GM13976 (cell line): ENCODE results near the gene DNMT3A.

Experiments
- DNase-seq: peaks from one replicate; pipeline ENCODE4 v3.0.0; 2012; ENCODE audit warnings: low spot score
- in situ Hi-C: fragments of 300-500 bp; cut with MboI; formaldehyde crosslinking; loops from one replicate; pipeline ENCODE4 v1.12.0; 2022; ENCODE audit warnings: low sequenced_read_pairs, mixed read lengths, inconsistent platforms; ENCODE audit not compliant: unreplicated experiment
- TF ChIP-seq, protein P1 (sequence below): IDR thresholded peaks from 2 replicates; pipeline ENCODE4 v1.5.1; 2012; ENCODE audit warnings: borderline replicate concordance, mild to moderate bottlenecking; ENCODE audit not compliant: insufficient read depth; ENCODE audit errors: extremely low read depth, missing control alignments, control extremely low read depth

The DNMT3A gene

GRCh38 chr2:25247792-25248512 lies 93.8 kb downstream of the DNMT3A start:
- no peak for DNase-seq
- TF ChIP-seq, protein P1, sequence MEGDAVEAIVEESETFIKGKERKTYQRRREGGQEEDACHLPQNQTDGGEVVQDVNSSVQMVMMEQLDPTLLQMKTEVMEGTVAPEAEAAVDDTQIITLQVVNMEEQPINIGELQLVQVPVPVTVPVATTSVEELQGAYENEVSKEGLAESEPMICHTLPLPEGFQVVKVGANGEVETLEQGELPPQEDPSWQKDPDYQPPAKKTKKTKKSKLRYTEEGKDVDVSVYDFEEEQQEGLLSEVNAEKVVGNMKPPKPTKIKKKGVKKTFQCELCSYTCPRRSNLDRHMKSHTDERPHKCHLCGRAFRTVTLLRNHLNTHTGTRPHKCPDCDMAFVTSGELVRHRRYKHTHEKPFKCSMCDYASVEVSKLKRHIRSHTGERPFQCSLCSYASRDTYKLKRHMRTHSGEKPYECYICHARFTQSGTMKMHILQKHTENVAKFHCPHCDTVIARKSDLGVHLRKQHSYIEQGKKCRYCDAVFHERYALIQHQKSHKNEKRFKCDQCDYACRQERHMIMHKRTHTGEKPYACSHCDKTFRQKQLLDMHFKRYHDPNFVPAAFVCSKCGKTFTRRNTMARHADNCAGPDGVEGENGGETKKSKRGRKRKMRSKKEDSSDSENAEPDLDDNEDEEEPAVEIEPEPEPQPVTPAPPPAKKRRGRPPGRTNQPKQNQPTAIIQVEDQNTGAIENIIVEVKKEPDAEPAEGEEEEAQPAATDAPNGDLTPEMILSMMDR: no peak
- in situ Hi-C loops: no loop called here

DNA sequence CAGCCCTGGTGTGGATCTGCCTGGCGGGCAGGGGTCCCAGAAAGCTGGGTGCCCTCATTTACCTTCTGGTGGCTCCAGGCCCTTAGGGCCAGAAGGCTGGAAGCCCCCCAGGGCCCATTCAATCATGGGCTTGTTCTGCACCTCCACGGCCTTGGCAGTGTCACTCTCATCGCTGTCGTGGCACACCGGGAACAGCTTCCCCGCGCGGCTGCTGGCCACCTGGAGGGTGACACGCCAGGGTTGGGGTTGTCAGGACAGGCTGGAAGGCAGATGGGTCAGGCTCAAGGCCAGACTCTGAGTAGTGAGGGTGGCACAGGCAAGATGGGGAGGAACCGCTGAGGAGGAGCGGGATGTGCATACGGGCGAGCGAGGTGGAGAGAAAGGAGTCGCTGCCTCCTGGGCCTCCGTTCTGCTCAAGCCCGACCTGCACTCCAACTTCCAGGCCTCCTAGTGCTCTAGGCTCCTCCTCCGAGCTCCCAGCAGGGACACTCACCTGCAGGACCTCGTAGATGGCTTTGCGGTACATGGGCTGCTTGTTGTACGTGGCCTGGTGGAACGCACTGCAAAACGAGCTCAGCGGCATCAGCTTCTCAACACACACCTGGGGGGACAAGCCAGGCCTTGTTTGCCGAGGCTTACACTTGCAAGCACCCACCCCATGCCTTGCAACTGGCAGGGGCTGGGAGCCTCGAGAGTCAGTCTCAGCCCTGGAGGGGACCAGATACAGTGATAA lies 95.0 kb downstream of the DNMT3A start:
- TF ChIP-seq, protein P1: no peak
- in situ Hi-C loops: no loop called here
- DNase-seq: no peak

DNA sequence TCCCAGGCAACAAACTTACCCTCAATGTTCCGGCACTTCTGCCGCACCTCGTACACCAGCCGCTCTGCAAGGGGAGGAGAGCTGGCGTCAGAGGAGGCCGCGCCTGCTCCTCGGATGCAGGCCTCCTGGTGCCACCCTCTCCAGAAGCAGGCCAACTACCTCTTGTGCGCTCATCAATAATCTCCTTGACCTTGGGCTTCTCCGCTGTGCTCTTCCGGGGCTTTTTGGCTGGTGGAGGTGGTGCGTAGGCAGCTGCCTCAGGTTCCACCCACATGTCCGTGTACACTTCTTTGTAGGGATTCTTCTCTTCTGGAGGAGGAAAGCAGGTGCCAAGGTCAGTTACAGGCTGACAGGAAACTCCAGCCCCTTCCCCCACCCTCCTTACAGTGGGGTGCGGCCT lies 95.7 kb downstream of the DNMT3A start:
- in situ Hi-C loops: no loop called here
- no peak for DNase-seq
- TF ChIP-seq, protein P1: no peak

GRCh38 chr2:25245141-25245540 lies 96.6 kb downstream of the DNMT3A start:
- no peak for DNase-seq
- in situ Hi-C loops: no loop called here
- TF ChIP-seq, protein P1: no peak

GRCh38 chr2:25243995-25244394 lies 97.7 kb downstream of the DNMT3A start:
- TF ChIP-seq, protein P1: no peak
- DNase-seq: no peak
- in situ Hi-C loops: no loop called here

GRCh38 chr2:25241452-25241851 lies 100.3 kb downstream of the DNMT3A start:
- TF ChIP-seq, protein P1: no peak
- in situ Hi-C loops: no loop called here
- DNase-seq: no peak

- in situ Hi-C loops: no loop called here
- no peak for DNase-seq
- TF ChIP-seq, protein P1: no peak
These were observed 101.1 kb downstream of the DNMT3A start for GRCh38 chr2:25240636-25241035.
